Osteoblast (primary cell): Measurements from ENCODE around the gene ZNF814. TPM values are rescaled to one million over a fixed set of nuclear protein-coding genes. Genes with fewer than 3 reads are reported as not detected.

Experiments
- DNase-seq: peaks from one replicate; pipeline ENCODE4 v3.0.0; 2011; ENCODE audit warnings: low spot score, mixed read lengths; ENCODE audit not compliant: insufficient read length; ENCODE audit errors: missing footprints
- H2AFZ ChIP-seq: 2 replicates; pipeline ENCODE4 v1.6.0; 2011; ENCODE audit warnings: mild to moderate bottlenecking, low read length
- H3K27ac ChIP-seq: 2 replicates; pipeline ENCODE4 v1.5.1; 2011; ENCODE audit warnings: mild to moderate bottlenecking, low read depth, low read length, moderate library complexity
- H3K27me3 ChIP-seq: 2 replicates; pipeline ENCODE4 v1.6.0; 2012; ENCODE audit warnings: mild to moderate bottlenecking, control low read depth, inconsistent platforms, low read length, moderate library complexity; ENCODE audit not compliant: insufficient read depth
- H3K36me3 ChIP-seq: 2 replicates; pipeline ENCODE4 v1.5.1; 2011; ENCODE audit warnings: mild to moderate bottlenecking, low read length, control low read depth, moderate library complexity; ENCODE audit not compliant: insufficient read depth
- H3K4me1 ChIP-seq: 2 replicates; pipeline ENCODE4 v1.5.1; 2011; ENCODE audit warnings: mild to moderate bottlenecking, low read length, control low read depth, moderate library complexity; ENCODE audit not compliant: insufficient read depth
- H3K4me2 ChIP-seq: 2 replicates; pipeline ENCODE4 v1.6.0; 2011; ENCODE audit warnings: mild to moderate bottlenecking, low read length; ENCODE audit not compliant: insufficient read depth
- H3K4me3 ChIP-seq: fragments of 200-600 bp; sonication (generic); 3 replicates; pipeline ENCODE4 v1.5.1; 2012; ENCODE audit warnings: mild to moderate bottlenecking, low read length, inconsistent platforms; ENCODE audit not compliant: insufficient read depth
- H3K79me2 ChIP-seq: 2 replicates; pipeline ENCODE4 v1.6.0; 2012; ENCODE audit warnings: mild to moderate bottlenecking, low read length, control low read depth, inconsistent platforms; ENCODE audit not compliant: insufficient read depth
- H3K9me3 ChIP-seq: 2 replicates; pipeline ENCODE4 v1.5.1; 2011; ENCODE audit warnings: low read depth, low read length, control low read depth
- H4K20me1 ChIP-seq: 2 replicates; pipeline ENCODE4 v1.6.0; 2012; ENCODE audit warnings: mild to moderate bottlenecking, low read length, control low read depth; ENCODE audit not compliant: insufficient read depth
- CTCF ChIP-seq: IDR thresholded peaks from 2 replicates; pipeline ENCODE4 v1.5.1; 2011; ENCODE audit warnings: mild to moderate bottlenecking, low read depth, low read length, moderate library complexity; ENCODE audit errors: extremely low read depth
- total RNA-seq: library from RNA; depleted of rRNA; stranded (reverse); fragments of >200 nt; gene quantifications from 2 replicates; pipeline ENCODE4 v1.2.3, GENCODE V29; 2012

The ZNF814 gene
- total RNA-seq, 1 donor = 12.7 TPM

DNA sequence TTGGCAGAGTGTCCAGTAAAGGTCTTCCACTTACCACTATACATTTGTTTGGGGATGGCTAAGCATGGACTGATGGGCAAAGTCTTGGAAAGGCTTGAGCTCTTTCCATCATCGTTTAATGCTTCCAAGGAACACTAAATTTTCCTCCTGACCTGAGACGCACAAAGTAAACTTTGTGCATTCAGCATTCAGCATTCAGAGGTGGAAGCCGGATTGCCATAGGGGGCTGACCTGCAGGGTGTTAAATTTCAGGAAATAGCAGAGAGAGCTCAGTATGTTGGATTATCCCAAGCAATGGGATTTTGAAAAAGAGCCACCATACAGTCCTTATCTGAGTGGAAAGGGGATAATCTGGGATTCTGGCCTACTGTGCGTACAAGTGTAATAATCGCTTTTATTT, 88.1 kb downstream of the ZNF814 start:
- Histone ChIP-seq H3K4me2 (no peak overlapping the region), H3K9me3 (no peaks in the 10 kb centered on the region), H3K4me1 (peaks cover 6% of the 10 kb centered on the region), H3K36me3 (peaks cover 4% of the 10 kb centered on the region), H3K79me2 (peaks cover 16% of the 10 kb centered on the region), H3K27me3 (no peaks in the 10 kb centered on the region), H3K4me3 (no peak overlapping the region), H2AFZ (no peak overlapping the region), H4K20me1 (no peaks in the 10 kb centered on the region), H3K27ac (no peak overlapping the region)
- DNase-seq = no peak
- no peak for TF ChIP-seq CTCF

Other genes starting within 250 kb of the ZNF814 start
- under 0.01 and 0.36 TPM in 2 replicates for gene ZSCAN4, start 220.1 kb downstream of the ZNF814 start, total RNA-seq
- gene ZNF551, start 207.1 kb downstream of the ZNF814 start, total RNA-seq = 8.3 and 9.8 TPM in 2 replicates
- gene ZNF154, start 179.8 kb downstream of the ZNF814 start, total RNA-seq = 6.8 and 7.6 TPM in 2 replicates
- 11.2 TPM in 2 replicates for gene ZNF671, start 161.4 kb downstream of the ZNF814 start, total RNA-seq
- 15.9 and 16.3 TPM in 2 replicates for gene ZNF776, start 142.2 kb downstream of the ZNF814 start, total RNA-seq
- gene ZNF586, start 119.4 kb downstream of the ZNF814 start, total RNA-seq = 19.5 and 21.5 TPM in 2 replicates
- 5.8 and 5.9 TPM in 2 replicates for gene ZNF552, start 74.1 kb downstream of the ZNF814 start, total RNA-seq
- gene ZNF587B, start 58.7 kb downstream of the ZNF814 start, total RNA-seq = 21.2 and 24.2 TPM in 2 replicates
- gene ZNF587, start 39.2 kb downstream of the ZNF814 start, total RNA-seq = 21.8 and 26.4 TPM in 2 replicates
- 20.6 TPM in 2 replicates for gene ZNF417, start 27.6 kb upstream of the ZNF814 start, total RNA-seq
- 4.7 and 5.1 TPM in 2 replicates for gene ZNF418, start 46.4 kb upstream of the ZNF814 start, total RNA-seq
- gene ZNF256, start 58.7 kb upstream of the ZNF814 start, total RNA-seq = 5.8 and 5.9 TPM in 2 replicates
- gene C19orf18, start 85.5 kb upstream of the ZNF814 start, total RNA-seq = 0.36 TPM in 1 of 2 replicates, not detected in the other
- 16.3 and 17.4 TPM in 2 replicates for gene ZNF606, start 113.8 kb upstream of the ZNF814 start, total RNA-seq
- 0.36 TPM in 1 of 2 replicates, not detected in the other for gene ZSCAN1, start 145.0 kb upstream of the ZNF814 start, total RNA-seq
- 6.5 and 8.3 TPM in 2 replicates for gene ZNF135, start 170.2 kb upstream of the ZNF814 start, total RNA-seq
- gene ZSCAN18, start 209.2 kb upstream of the ZNF814 start, total RNA-seq = 49.8 and 60.4 TPM in 2 replicates